Fibroblast of lung (primary cell): Measurements from ENCODE around the gene UNC79. TPM values are rescaled to one million over a fixed set of nuclear protein-coding genes. Genes with fewer than 3 reads are reported as not detected.

ENCODE experiments used
- DNase-seq, 2 donors: peaks; one replicate each; pipeline versions ENCODE4 v3.0.0 to v3.0.0-alpha.2; 2010; ENCODE audit warnings: low read depth in 2 of 2
- H2AFZ ChIP-seq: 2 replicates; pipeline ENCODE4 v1.5.1; 2012; ENCODE audit warnings: low read length, control low read depth, inconsistent platforms
- H3K27ac ChIP-seq: 2 replicates; pipeline ENCODE4 v1.5.1; 2011; ENCODE audit warnings: low read length, control low read depth; ENCODE audit not compliant: insufficient read depth
- H3K27me3 ChIP-seq: 2 replicates; pipeline ENCODE4 v1.5.1; 2011; ENCODE audit warnings: mild to moderate bottlenecking, low read length; ENCODE audit not compliant: control insufficient read depth, insufficient read depth
- H3K36me3 ChIP-seq: 2 replicates; pipeline ENCODE4 v1.5.1; 2011; ENCODE audit warnings: low read length; ENCODE audit not compliant: control insufficient read depth, insufficient read depth
- H3K4me1 ChIP-seq: 2 replicates; pipeline ENCODE4 v1.5.1; 2011; ENCODE audit warnings: low read length; ENCODE audit not compliant: control insufficient read depth, insufficient read depth; ENCODE audit errors: extremely low read depth
- H3K4me2 ChIP-seq: 2 replicates; pipeline ENCODE4 v1.5.1; 2011; ENCODE audit warnings: low read length, control low read depth; ENCODE audit not compliant: insufficient read depth; ENCODE audit errors: extremely low read depth
- H3K4me3 ChIP-seq, 4 experiments: fragments of 200-600 bp in 1 of 4; sonication (generic) in 1 of 4; replicated peaks in 1 of 4; 2 replicates each; pipeline ENCODE4 v1.5.1; 2011 to 2016; ENCODE audit warnings: low read length in 4 of 4, low read depth in 3 of 4, mild to moderate bottlenecking in 3 of 4, control low read depth in 2 of 4, inconsistent platforms in 1 of 4, mixed read lengths in 1 of 4; ENCODE audit not compliant: insufficient read depth in 1 of 4; ENCODE audit errors: control extremely low read depth in 1 of 4
- H3K79me2 ChIP-seq: 2 replicates; pipeline ENCODE4 v1.5.1; 2012; ENCODE audit warnings: mild to moderate bottlenecking, low read length, inconsistent platforms; ENCODE audit not compliant: control insufficient read depth, insufficient read depth
- H3K9ac ChIP-seq: 2 replicates; pipeline ENCODE4 v1.5.1; 2011; ENCODE audit warnings: mild to moderate bottlenecking, low read length, control low read depth; ENCODE audit not compliant: insufficient read depth
- H3K9me3 ChIP-seq: 2 replicates; pipeline ENCODE4 v1.5.1; 2012; ENCODE audit warnings: low read depth, low read length; ENCODE audit not compliant: control insufficient read depth, insufficient read depth
- H4K20me1 ChIP-seq: 2 replicates; pipeline ENCODE4 v1.5.1; 2011; ENCODE audit warnings: low read length; ENCODE audit not compliant: control insufficient read depth, insufficient read depth; ENCODE audit errors: extremely low read depth
- EZH2 ChIP-seq: IDR thresholded peaks from 2 replicates; pipeline ENCODE4 v1.5.1; 2012; ENCODE audit warnings: low read length, control low read depth, mild to moderate bottlenecking; ENCODE audit errors: missing control alignments
- polyA plus RNA-seq, 2 donors: library from polyadenylated mRNA; depleted of rRNA in 1 of 2; stranded (reverse) in 1 of 2; unstranded in 1 of 2; fragments of >200 nt; gene quantifications; 2 replicates each; pipeline ENCODE4 v1.2.1, GENCODE V29; 2011 to 2012; ENCODE audit warnings: missing spikeins in 1 of 2
- total RNA-seq: library from RNA; depleted of rRNA; stranded (reverse); fragments of >200 nt; gene quantifications from 2 replicates; pipeline ENCODE4 v1.2.1, GENCODE V29; 2014
- TF ChIP-seq, protein P1 (sequence below), 2 donors: IDR thresholded peaks in 1 of 2; conservative IDR thresholded peaks in 1 of 2; 1 replicate in 1 of 2; 2 replicates in 1 of 2; pipeline ENCODE4 v1.5.1; 2011 to 2012; ENCODE audit warnings: low read length in 2 of 2, control low read depth in 1 of 2, inconsistent platforms in 1 of 2, low read depth in 1 of 2, mild to moderate bottlenecking in 1 of 2

The UNC79 gene
- total and polyA plus RNA-seq, 2 donors (not counting 1 experiment from before 2014, with no cell fraction given), result 0.02 to 0.17 TPM

DNA sequence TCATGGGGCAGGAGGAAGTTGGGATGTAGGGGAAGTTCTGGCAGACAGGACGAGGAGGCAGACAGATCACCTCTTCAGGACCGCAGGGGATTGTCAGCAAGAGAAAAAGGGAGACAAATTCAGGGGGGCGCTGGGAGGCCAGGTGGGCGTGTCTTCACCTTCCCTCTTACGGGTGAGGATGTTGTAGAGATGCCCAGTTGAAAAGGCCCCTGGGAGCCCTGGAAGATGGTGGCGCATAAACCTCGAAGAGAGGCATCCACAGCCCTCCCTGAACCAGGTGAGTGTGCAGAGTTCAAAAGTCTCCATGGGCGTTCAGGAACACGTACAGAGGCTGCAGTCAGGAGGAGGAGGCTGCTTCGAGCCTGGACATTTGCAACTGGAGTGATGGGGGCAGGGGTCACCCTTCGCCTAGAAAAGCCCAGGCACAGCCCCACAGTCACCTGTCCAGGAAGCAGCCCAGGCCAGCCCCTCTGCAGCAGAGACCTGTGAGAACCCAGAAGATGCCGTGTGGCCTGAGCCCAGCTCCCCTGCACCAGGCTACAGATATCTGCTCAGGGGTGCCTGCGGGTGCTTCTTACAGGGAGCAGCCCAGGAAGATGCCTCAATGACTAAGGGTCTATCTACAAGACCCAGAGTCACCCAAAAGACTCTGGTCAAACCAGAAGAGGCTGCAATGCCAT, 283.1 kb downstream of the UNC79 start:
- no peak for DNase-seq
- Histone ChIP-seq H3K79me2 (no peaks in the 10 kb centered on the region), H3K36me3 (no peaks in the 10 kb centered on the region), H2AFZ (no peak overlapping the region), H3K4me3 (no peak overlapping the region), H3K9ac (no peak overlapping the region), H3K27ac (no peak overlapping the region), H4K20me1 (no peaks in the 10 kb centered on the region), H3K27me3 (no peaks in the 10 kb centered on the region), H3K9me3 (no peaks in the 10 kb centered on the region), H3K4me1 (no peaks in the 10 kb centered on the region), H3K4me2 (no peak overlapping the region)
- TF ChIP-seq, protein P1, sequence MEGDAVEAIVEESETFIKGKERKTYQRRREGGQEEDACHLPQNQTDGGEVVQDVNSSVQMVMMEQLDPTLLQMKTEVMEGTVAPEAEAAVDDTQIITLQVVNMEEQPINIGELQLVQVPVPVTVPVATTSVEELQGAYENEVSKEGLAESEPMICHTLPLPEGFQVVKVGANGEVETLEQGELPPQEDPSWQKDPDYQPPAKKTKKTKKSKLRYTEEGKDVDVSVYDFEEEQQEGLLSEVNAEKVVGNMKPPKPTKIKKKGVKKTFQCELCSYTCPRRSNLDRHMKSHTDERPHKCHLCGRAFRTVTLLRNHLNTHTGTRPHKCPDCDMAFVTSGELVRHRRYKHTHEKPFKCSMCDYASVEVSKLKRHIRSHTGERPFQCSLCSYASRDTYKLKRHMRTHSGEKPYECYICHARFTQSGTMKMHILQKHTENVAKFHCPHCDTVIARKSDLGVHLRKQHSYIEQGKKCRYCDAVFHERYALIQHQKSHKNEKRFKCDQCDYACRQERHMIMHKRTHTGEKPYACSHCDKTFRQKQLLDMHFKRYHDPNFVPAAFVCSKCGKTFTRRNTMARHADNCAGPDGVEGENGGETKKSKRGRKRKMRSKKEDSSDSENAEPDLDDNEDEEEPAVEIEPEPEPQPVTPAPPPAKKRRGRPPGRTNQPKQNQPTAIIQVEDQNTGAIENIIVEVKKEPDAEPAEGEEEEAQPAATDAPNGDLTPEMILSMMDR (conservative IDR thresholded peaks at IDR 0.05 in 1 of 2, IDR thresholded peaks at IDR 0.05 in 1 of 2; ENCODE audit: low read depth in 1 of 2, low read length in 2 of 2), result no peak
- TF ChIP-seq EZH2, result no peak

DNA sequence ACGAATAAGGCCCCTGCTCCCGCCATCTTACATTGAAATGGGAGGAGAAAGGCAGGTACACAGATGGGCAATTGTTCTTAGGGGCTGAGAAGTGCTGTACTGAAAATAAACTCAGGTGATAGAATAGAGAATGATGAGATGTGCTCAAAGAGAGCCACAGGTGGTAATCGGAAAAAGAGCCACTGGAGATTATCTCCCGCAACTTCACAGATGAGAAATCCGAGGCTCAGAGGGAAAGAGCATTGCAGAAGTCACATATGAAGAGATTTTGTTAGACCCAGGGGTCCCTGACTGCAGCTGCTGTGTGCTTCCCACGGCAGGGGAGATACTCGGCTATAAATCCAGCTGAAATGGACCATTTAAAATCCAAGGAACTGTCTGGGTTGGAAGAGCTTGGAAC, 283.9 kb downstream of the UNC79 start:
- no peaks in the 10 kb centered on the region for H3K79me2 ChIP-seq
- DNase-seq, result no peak
- H2AFZ ChIP-seq, result no peak overlapping the region
- no peak overlapping the region for H3K4me3 ChIP-seq
- H3K36me3 ChIP-seq, result no peaks in the 10 kb centered on the region
- no peak overlapping the region for H3K27ac ChIP-seq
- H3K9ac ChIP-seq, result no peak overlapping the region
- TF ChIP-seq EZH2, result no peak
- TF ChIP-seq, protein P1 (conservative IDR thresholded peaks at IDR 0.05 in 1 of 2, IDR thresholded peaks at IDR 0.05 in 1 of 2; ENCODE audit: low read depth in 1 of 2, low read length in 2 of 2), result no peak
- no peak overlapping the region for H3K4me2 ChIP-seq
- H4K20me1 ChIP-seq, result no peaks in the 10 kb centered on the region
- no peaks in the 10 kb centered on the region for H3K4me1 ChIP-seq
- no peaks in the 10 kb centered on the region for H3K27me3 ChIP-seq
- no peaks in the 10 kb centered on the region for H3K9me3 ChIP-seq

DNA sequence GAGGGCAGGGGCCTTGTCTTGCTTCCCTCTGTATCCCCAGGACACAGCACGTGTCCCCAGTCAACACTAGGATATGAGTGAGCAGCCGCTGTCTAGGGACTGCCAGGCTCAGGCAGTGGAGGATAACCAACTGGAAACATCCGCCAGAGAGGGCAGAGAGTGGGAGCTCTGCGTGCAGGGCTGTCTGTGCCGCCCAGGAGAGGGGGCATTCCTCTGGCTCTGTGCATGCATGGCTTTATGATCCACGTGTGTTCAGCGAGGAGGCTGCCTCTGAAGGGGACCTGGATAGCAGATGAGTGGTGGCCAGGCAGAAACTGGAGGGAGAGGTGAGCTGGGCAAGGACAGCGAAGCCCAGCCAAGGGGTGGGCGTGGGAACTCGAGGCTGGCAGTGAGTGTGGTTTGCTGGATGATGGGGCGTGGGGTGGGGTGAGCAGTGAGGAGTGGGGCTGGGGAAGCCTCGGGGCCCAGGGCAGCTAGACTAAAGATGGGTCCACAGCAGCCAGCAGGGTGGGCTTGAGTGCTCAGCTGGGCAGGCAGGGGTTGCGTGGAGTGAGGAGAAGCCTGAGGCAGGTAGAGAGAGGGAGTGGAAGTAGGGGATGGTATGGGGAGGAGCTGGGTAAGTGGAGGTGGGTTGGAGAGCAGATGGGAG, 284.7 kb downstream of the UNC79 start:
- no peaks in the 10 kb centered on the region for H3K4me1 ChIP-seq
- no peaks in the 10 kb centered on the region for H3K27me3 ChIP-seq
- H3K9me3 ChIP-seq, result no peaks in the 10 kb centered on the region
- no peaks in the 10 kb centered on the region for H3K79me2 ChIP-seq
- H3K4me2 ChIP-seq, result no peak overlapping the region
- no peak for DNase-seq
- H3K4me3 ChIP-seq, result no peak overlapping the region
- H4K20me1 ChIP-seq, result no peaks in the 10 kb centered on the region
- TF ChIP-seq, protein P1 (conservative IDR thresholded peaks at IDR 0.05 in 1 of 2, IDR thresholded peaks at IDR 0.05 in 1 of 2; ENCODE audit: low read depth in 1 of 2, low read length in 2 of 2), result no peak
- TF ChIP-seq EZH2, result no peak
- H2AFZ ChIP-seq, result no peak overlapping the region
- H3K9ac ChIP-seq, result no peak overlapping the region
- H3K36me3 ChIP-seq, result no peaks in the 10 kb centered on the region
- no peak overlapping the region for H3K27ac ChIP-seq
